MM.1S (cell line): ENCODE measurements around the gene EXD2.

Experiments
- EZH2phosphoT487 ChIP-seq: fragments of 300-600 bp; sonication (generic); IDR thresholded peaks from 2 replicates; pipeline ENCODE4 v1.6.1; 2018; ENCODE audit warnings: antibody characterized with exemption, low read length
- TF ChIP-seq, protein P1 (sequence below): fragments of 300-600 bp; sonication (generic); IDR thresholded peaks from 2 replicates; pipeline ENCODE4 v1.5.1; 2016; ENCODE audit warnings: antibody characterized with exemption, low read length, mixed read lengths

- TF ChIP-seq EZH2phosphoT487: no peak
- TF ChIP-seq, protein P1, sequence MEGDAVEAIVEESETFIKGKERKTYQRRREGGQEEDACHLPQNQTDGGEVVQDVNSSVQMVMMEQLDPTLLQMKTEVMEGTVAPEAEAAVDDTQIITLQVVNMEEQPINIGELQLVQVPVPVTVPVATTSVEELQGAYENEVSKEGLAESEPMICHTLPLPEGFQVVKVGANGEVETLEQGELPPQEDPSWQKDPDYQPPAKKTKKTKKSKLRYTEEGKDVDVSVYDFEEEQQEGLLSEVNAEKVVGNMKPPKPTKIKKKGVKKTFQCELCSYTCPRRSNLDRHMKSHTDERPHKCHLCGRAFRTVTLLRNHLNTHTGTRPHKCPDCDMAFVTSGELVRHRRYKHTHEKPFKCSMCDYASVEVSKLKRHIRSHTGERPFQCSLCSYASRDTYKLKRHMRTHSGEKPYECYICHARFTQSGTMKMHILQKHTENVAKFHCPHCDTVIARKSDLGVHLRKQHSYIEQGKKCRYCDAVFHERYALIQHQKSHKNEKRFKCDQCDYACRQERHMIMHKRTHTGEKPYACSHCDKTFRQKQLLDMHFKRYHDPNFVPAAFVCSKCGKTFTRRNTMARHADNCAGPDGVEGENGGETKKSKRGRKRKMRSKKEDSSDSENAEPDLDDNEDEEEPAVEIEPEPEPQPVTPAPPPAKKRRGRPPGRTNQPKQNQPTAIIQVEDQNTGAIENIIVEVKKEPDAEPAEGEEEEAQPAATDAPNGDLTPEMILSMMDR: no peak
Measured at GRCh38 chr14:69204753-69205152, 13.5 kb downstream of the EXD2 start.
